HG03460 (cell line): ENCODE results near the gene ANGPTL4.
"Not testable (repeated sequence)": the region's sequence is repeated elsewhere in the genome, so short reads cannot be mapped to it uniquely, and the experiment has no call there.

Experiments
- ATAC-seq: cut with Tn5 transposase; IDR thresholded peaks from one replicate; pipeline ENCODE4 v1.9.1; 2021; ENCODE audit not compliant: unreplicated experiment

ANGPTL4 gene

GRCh38 chr19:8360196-8360595, 3.8 kb upstream of the ANGPTL4 start:
- ATAC-seq: no peak

- no peak for ATAC-seq
Measured at GRCh38 chr19:8361921-8362793, 1.8 kb upstream of the ANGPTL4 start.

DNA sequence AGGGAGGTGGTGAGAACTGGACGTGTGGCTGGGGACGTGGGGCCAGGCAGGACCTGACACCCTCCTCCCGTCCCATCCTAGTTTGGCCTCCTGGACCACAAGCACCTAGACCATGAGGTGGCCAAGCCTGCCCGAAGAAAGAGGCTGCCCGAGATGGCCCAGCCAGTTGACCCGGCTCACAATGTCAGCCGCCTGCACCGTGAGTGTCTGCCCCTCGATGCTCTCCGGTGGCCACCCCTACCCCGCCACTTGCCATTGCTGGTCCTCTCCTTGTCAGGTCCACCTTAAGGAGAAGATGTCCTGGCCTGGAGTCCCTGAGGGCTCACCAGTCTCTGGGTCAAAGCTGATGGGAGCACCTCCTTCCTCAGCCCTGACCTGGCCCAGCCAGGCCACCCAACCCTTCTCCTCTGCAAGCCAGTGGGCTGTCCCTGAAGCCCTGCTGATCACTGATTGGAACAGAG, 2.2 kb downstream of the ANGPTL4 start:
- ATAC-seq: no peak

- no peak for ATAC-seq
Measured at GRCh38 chr19:8366961-8367326, 3.0 kb downstream of the ANGPTL4 start.

DNA sequence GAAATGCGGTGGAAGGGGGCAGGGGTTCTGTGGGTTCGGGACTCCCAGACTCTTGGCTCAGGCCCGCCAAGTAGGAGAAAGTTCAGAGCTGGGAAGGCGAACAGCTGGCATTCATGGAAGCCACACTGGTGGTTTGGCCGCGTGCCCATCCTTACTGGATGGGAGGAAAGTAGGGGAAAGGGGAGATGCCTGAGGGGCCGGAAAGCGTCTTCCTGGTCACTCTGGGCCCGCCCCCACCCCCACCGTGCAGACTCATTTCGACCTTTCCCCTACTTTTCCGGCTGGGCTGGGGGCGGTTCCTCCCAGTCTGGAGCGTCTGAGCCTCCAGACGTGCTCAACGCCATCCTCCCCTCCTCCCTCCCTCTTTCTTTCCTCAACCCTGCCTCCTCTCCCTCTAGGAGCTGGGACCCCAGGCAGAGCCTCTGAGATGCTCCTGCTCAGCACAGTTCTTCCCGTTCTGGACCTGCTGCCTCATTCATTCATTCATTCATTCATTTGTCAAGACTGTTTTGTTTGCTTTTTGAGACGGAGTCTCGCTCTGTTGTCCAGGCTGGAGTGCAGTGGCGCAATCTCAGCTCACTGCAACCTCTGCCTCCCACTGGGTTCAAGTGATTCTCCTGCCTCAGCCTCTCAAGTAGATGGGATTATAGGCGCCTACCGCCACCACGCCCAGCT, 3.5 kb downstream of the ANGPTL4 start:
- ATAC-seq: no peak

GRCh38 chr19:8370176-8371010, 6.4 kb downstream of the ANGPTL4 start:
- no peak for ATAC-seq

- ATAC-seq: no peak
Measured at GRCh38 chr19:8371011-8371804, 7.3 kb downstream of the ANGPTL4 start.

DNA sequence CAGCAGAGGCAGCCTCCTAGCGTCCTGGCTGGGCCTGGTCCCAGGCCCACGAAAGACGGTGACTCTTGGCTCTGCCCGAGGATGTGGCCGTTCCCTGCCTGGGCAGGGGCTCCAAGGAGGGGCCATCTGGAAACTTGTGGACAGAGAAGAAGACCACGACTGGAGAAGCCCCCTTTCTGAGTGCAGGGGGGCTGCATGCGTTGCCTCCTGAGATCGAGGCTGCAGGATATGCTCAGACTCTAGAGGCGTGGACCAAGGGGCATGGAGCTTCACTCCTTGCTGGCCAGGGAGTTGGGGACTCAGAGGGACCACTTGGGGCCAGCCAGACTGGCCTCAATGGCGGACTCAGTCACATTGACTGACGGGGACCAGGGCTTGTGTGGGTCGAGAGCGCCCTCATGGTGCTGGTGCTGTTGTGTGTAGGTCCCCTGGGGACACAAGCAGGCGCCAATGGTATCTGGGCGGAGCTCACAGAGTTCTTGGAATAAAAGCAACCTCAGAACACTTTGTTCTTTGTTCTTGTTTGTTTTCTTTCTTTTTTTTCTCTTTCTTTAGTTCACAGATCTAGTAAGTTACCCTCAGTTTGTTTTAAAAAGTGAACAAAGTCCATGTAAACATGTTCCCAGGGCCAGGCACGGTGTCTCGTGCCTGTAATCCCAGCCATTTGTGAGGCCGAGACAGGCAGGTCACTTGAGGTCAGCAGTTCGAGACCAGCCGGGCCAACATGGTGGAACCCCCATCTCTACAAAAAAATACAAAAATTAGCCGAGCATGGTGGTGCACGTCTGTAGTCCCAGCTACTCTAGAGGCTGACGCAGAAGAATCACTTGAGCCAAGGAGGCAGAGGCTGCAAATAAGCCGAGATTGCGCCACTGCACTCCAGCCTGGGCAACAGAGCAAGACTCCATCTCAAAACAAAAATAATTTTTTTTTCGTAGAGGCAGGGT, 10.2 kb downstream of the ANGPTL4 start:
- ATAC-seq: no peak

DNA sequence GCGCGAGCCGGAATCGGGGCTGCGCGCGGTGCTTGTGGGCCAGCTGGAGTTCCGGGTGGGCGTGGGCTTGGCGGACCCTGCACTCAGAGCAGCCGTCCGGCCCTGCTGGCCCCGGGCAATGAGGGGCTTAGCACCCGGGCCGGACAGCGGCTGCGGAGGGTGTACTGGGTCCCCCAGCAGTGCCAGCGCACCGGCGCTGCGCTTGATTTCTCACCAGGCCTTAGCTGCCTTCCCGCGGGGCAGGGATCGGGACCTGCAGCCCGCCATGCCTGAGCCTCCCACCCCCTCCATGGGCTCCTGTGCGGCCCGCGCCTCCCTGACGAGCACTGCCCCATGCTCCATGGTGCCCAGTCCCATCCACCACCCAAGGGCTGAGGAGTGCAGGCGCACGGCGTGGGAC, 11.8 kb downstream of the ANGPTL4 start:
- not testable (repeated sequence) for ATAC-seq

DNA sequence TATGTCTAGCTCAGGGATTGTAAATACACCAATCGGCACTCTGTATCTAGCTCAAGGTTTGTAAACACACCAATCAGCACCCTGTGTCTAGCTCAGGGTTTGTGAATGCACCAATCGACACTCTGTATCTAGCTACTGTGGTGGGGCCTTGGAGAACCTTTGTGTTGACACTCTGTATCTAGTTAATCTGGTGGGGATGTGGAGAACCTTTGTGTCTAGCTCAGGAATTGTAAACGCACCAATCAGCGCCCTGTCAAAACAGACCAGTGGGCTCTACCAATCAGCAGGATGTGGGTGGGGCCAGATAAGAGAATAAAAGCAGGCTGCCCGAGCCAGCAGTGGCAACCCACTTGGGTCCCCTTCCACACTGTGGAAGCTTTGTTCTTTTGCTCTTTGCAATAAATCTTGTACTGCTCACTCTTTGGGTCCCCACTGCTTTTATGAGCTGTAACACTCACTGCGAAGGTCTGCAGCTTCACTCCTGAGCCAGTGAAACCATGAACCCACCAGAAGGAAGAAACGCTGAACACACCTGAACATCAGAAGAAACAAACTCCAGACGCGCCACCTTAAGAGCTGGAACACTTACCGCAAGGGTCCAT, 12.5 kb downstream of the ANGPTL4 start:
- not testable (repeated sequence) for ATAC-seq

- ATAC-seq: no peak
Measured at GRCh38 chr19:8377598-8377997, 13.6 kb downstream of the ANGPTL4 start.

- not testable (repeated sequence) for ATAC-seq
Measured at GRCh38 chr19:8379156-8379891, 15.4 kb downstream of the ANGPTL4 start.

DNA sequence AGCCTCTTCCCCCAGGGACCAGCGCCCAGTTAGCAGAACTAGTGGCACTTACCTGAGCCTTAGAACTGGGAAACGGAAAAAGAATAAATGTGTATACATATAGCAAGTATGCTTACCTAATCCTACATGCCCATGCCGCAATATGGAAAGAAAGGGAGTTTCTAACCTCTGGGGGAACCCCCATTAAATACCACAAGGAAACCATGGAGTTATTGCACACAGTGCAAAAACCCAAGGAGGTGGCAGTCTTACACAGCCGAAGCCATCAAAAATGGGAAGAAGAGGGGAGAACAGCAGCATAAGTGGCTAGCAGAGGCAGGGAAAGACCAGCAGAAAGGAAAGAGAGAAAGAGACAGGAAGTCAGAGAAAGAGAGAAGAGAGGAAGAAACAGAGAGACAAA, 20.6 kb downstream of the ANGPTL4 start:
- not testable (repeated sequence) for ATAC-seq

- ATAC-seq: not testable (repeated sequence)
Measured at GRCh38 chr19:8385103-8385502, 21.1 kb downstream of the ANGPTL4 start.

GRCh38 chr19:8385566-8385965, 21.6 kb downstream of the ANGPTL4 start:
- ATAC-seq: not testable (repeated sequence)

GRCh38 chr19:8386419-8386818, 22.5 kb downstream of the ANGPTL4 start:
- not testable (repeated sequence) for ATAC-seq

GRCh38 chr19:8386990-8387389, 23.0 kb downstream of the ANGPTL4 start:
- ATAC-seq: no peak
